Upper lobe of left lung (tissue), 4 donors: Measurements from ENCODE around the gene COLEC11.

ENCODE experiments used
- POLR2A ChIP-seq, 4 donors: fragments of 450-650 bp; IDR thresholded peaks; one replicate each; pipeline ENCODE4 v1.5.1; 2016 to 2017; ENCODE audit warnings: antibody characterized with exemption in 4 of 4, mild to moderate bottlenecking in 2 of 4
- POLR2AphosphoS5 ChIP-seq, 2 donors: sonication (generic); formaldehyde crosslinking; IDR thresholded peaks; one replicate each; pipeline ENCODE4 v1.5.1; 2017; ENCODE audit warnings: antibody characterized with exemption in 2 of 2
- TF ChIP-seq, protein P1 (sequence below), 6 experiments: fragments of 450-650 bp in 4 of 6; fragments of 200-600 bp in 2 of 6; sonication (generic) in 2 of 6; IDR thresholded peaks; one replicate each; pipeline ENCODE4 v1.5.1; 2016 to 2019; ENCODE audit warnings: antibody characterized with exemption in 6 of 6

DNA sequence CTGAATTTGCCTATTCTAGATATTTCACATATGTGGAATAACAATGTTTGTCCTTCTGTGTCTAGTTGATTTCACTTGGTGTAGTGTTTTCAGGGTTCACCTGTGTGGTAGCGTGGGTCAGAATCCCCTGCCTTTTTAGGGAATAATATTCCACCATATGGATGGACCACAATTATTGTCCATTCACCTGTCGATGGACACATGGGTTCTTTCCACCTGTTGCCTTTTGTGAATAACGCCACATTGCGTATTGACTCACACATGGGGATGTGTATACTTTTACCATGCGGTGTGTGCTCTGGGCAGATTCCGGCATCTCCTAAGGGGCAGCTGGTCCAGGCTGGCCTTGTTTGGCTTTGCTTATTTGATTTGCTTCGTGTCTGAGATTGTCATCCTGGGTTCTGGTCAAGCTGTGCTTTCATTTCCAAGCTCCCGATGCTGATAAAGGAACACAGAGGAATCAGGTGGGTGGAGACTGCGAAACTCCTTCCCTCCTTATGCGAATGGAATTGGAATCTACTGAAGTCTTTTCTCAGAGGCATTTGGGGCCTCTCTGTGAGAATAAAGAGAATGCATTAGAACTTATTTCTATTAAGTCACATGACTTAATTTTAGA is 44.2 kb downstream of the COLEC11 start:
- TF ChIP-seq, protein P1, sequence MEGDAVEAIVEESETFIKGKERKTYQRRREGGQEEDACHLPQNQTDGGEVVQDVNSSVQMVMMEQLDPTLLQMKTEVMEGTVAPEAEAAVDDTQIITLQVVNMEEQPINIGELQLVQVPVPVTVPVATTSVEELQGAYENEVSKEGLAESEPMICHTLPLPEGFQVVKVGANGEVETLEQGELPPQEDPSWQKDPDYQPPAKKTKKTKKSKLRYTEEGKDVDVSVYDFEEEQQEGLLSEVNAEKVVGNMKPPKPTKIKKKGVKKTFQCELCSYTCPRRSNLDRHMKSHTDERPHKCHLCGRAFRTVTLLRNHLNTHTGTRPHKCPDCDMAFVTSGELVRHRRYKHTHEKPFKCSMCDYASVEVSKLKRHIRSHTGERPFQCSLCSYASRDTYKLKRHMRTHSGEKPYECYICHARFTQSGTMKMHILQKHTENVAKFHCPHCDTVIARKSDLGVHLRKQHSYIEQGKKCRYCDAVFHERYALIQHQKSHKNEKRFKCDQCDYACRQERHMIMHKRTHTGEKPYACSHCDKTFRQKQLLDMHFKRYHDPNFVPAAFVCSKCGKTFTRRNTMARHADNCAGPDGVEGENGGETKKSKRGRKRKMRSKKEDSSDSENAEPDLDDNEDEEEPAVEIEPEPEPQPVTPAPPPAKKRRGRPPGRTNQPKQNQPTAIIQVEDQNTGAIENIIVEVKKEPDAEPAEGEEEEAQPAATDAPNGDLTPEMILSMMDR (IDR thresholded peaks at IDR 0.05), result no peak
- TF ChIP-seq POLR2AphosphoS5 (IDR thresholded peaks at IDR 0.05), result no peak
- TF ChIP-seq POLR2A (IDR thresholded peaks at IDR 0.05), result no peak
